CD4-positive, alpha-beta T cell (primary cell): ENCODE measurements around the gene TMEM94. TPM values are rescaled to one million over a fixed set of nuclear protein-coding genes. Genes with fewer than 3 reads are reported as not detected.

ENCODE experiments used
- ATAC-seq: fragments of 200-7000 bp; cut with Tn5 transposase; one replicate; pipeline ENCODE4 v1.10.0; 2022; ENCODE audit warnings: mild to moderate bottlenecking; ENCODE audit not compliant: poor library complexity
- CTCF ChIA-PET: fragments of 350-600 bp; sonication (Branson Sonifier 250); formaldehyde crosslinking; loops from one replicate; lab custom pipeline; 2021; ENCODE audit warnings: antibody characterized with exemption, inconsistent platforms; lab: Charles Lee
- POLR2A ChIA-PET: fragments of 350-600 bp; sonication (Branson Sonifier 250); formaldehyde crosslinking; loops from one replicate; lab custom pipeline; 2021; ENCODE audit warnings: antibody characterized with exemption, inconsistent platforms; lab: Charles Lee
- DNase-seq, 14 experiments: peaks; one replicate each; pipeline ENCODE4 v3.0.0-alpha.2; 2013 to 2020; ENCODE audit warnings: mixed read lengths in 2 of 14
- H3K27ac ChIP-seq, 2 donors: one replicate each; pipeline versions ENCODE4 v1.5.1 to v1.7.0; 2013; ENCODE audit warnings: low read length in 2 of 2, low read depth in 1 of 2, mild to moderate bottlenecking in 1 of 2
- H3K27me3 ChIP-seq, 2 experiments: 1 replicate in 1 of 2; 2 replicates in 1 of 2; pipeline versions ENCODE4 v1.6.1 to v1.7.0; 2013; ENCODE audit warnings: low read length in 2 of 2, control low read depth in 1 of 2, mild to moderate bottlenecking in 1 of 2, moderate library complexity in 1 of 2; ENCODE audit not compliant: insufficient read depth in 2 of 2, control insufficient read depth in 1 of 2
- H3K36me3 ChIP-seq: one replicate; pipeline ENCODE4 v1.6.1; 2013; ENCODE audit warnings: low read length, control low read depth; ENCODE audit not compliant: insufficient read depth
- H3K4me1 ChIP-seq: one replicate; pipeline ENCODE4 v1.6.1; 2013; ENCODE audit warnings: low read length, control low read depth; ENCODE audit not compliant: insufficient read depth
- H3K4me3 ChIP-seq: one replicate; pipeline ENCODE4 v1.5.1; 2013; ENCODE audit warnings: mild to moderate bottlenecking, low read length, moderate library complexity
- H3K9me3 ChIP-seq, 2 experiments: 1 replicate in 1 of 2; 2 replicates in 1 of 2; pipeline versions ENCODE4 v1.6.1 to v1.7.0; 2013; ENCODE audit warnings: low read length in 2 of 2, mild to moderate bottlenecking in 2 of 2, control low read depth in 1 of 2, moderate library complexity in 1 of 2; ENCODE audit not compliant: control insufficient read depth in 1 of 2, insufficient read depth in 1 of 2
- H3K27ac Mint-ChIP-seq: one replicate; pipeline ENCODE4 v1.8.0; 2020; ENCODE audit warnings: mixed read lengths
- H3K27me3 Mint-ChIP-seq: one replicate; pipeline ENCODE4 v1.8.0; 2021; ENCODE audit warnings: mixed read lengths
- H3K36me3 Mint-ChIP-seq: one replicate; pipeline ENCODE4 v1.8.0; 2021; ENCODE audit warnings: low read depth, mixed read lengths
- H3K4me1 Mint-ChIP-seq: one replicate; pipeline ENCODE4 v1.8.0; 2021; ENCODE audit warnings: low read depth, mixed read lengths
- H3K4me3 Mint-ChIP-seq: one replicate; pipeline ENCODE4 v1.8.0; 2020; ENCODE audit warnings: mild to moderate bottlenecking, mixed read lengths
- H3K9me3 Mint-ChIP-seq: one replicate; pipeline ENCODE4 v1.8.0; 2020; ENCODE audit warnings: mixed read lengths
- CTCF ChIP-seq: fragments of 200-600 bp; IDR thresholded peaks from one replicate; pipeline ENCODE4 v1.8.0; 2022; ENCODE audit warnings: antibody characterized with exemption, mild to moderate bottlenecking
- intact Hi-C, 2 experiments: fragments of 100-400 bp; cut with DNase I in 1 of 2; cut with micrococcal nuclease in 1 of 2; formaldehyde crosslinking; loops; one replicate each; pipeline versions ENCODE4 v1.15.1 to v1.9.0; 2023 to 2025; cut with DNase I, micrococcal nuclease
- total RNA-seq, 174 experiments: library from RNA in 2 of 174; stranded (reverse) in 2 of 174; gene quantifications; one replicate each; pipeline ENCODE4 v1.2.3 and lab custom pipeline; 2021 to 2026

TMEM94 gene
- total RNA-seq, 2 experiments from 2014 or later = 52.8 to 57.3 TPM

- TF ChIP-seq CTCF = no peak
- H3K27me3 Mint-ChIP-seq = no peaks in the 10 kb centered on the region
- no peaks in the 10 kb centered on the region for H3K36me3 ChIP-seq
- H3K9me3 Mint-ChIP-seq = no peaks in the 10 kb centered on the region
- H3K4me1 ChIP-seq = peaks cover 17% of the 10 kb centered on the region
- no peak for ATAC-seq
- intact Hi-C loops = loop anchor here in 1 of 2 experiments (5.0 kb wide), 2 partner anchors 172 to 323 kb away; partner anchors contain the start of genes SLC25A19 and UNK
- no peaks in the 10 kb centered on the region for H3K9me3 ChIP-seq
- H3K4me3 Mint-ChIP-seq = peak overlapping the region; percentile 35
- no peak for DNase-seq
- peaks cover 40% of the 10 kb centered on the region for H3K4me1 Mint-ChIP-seq
- peaks cover 22% of the 10 kb centered on the region for H3K36me3 Mint-ChIP-seq
- no peak overlapping the region for H3K27ac Mint-ChIP-seq
- H3K4me3 ChIP-seq = no peak overlapping the region
- ChIA-PET POLR2A (no interaction called here), CTCF (no interaction called here)
- H3K27ac ChIP-seq = no peak overlapping the region
- H3K27me3 ChIP-seq = no peaks in the 10 kb centered on the region
Measured at GRCh38 chr17:75459590-75460267, 3.3 kb downstream of the TMEM94 start.

GRCh38 chr17:75460295-75460694 lies 3.9 kb downstream of the TMEM94 start:
- Mint-ChIP-seq H3K9me3 (no peaks in the 10 kb centered on the region), H3K27me3 (no peaks in the 10 kb centered on the region), H3K27ac (no peak overlapping the region), H3K36me3 (peaks cover 22% of the 10 kb centered on the region), H3K4me1 (peaks cover 40% of the 10 kb centered on the region), H3K4me3 (no peak overlapping the region)
- intact Hi-C loops = no loop called here
- TF ChIP-seq CTCF = no peak
- POLR2A ChIA-PET = no interaction called here
- Histone ChIP-seq H3K27ac (no peak overlapping the region), H3K4me3 (no peak overlapping the region), H3K4me1 (peaks cover 17% of the 10 kb centered on the region), H3K36me3 (no peaks in the 10 kb centered on the region), H3K9me3 (no peaks in the 10 kb centered on the region), H3K27me3 (no peaks in the 10 kb centered on the region)
- CTCF ChIA-PET = no interaction called here
- DNase-seq (no peak), ATAC-seq (no peak)

DNA sequence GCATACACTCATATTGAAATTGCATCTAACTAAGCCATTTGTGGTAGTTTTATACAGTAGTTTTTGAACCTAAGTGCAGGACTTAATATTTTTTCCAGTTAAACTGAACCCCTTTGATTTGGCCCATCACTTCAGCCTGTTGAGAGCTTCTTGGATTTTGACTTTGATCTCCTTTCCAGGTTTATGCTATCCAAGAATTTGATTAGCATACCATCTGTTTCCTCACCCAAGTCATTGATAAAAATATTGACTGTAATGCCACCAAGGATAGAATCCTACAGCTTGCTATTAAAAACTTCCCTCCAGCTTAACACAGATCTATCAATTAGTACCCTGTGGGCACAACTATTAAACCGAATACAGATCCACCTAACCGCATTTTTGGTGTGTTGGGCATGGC lies 7.2 kb downstream of the TMEM94 start:
- Mint-ChIP-seq H3K9me3 (no peaks in the 10 kb centered on the region), H3K4me1 (peaks cover 19% of the 10 kb centered on the region), H3K4me3 (no peak overlapping the region), H3K27me3 (no peaks in the 10 kb centered on the region), H3K36me3 (peaks cover 11% of the 10 kb centered on the region), H3K27ac (no peak overlapping the region)
- H3K9me3 ChIP-seq = no peaks in the 10 kb centered on the region
- no peak for TF ChIP-seq CTCF
- no peaks in the 10 kb centered on the region for H3K4me1 ChIP-seq
- H3K27me3 ChIP-seq = no peaks in the 10 kb centered on the region
- intact Hi-C loops = no loop called here
- CTCF ChIA-PET = no interaction called here
- H3K4me3 ChIP-seq = no peak overlapping the region
- no peaks in the 10 kb centered on the region for H3K36me3 ChIP-seq
- ATAC-seq (no peak), DNase-seq (no peak)
- POLR2A ChIA-PET = no interaction called here
- H3K27ac ChIP-seq = no peak overlapping the region
